ENCODE data around the gene AMELY. TPM values are rescaled to one million over a fixed set of nuclear protein-coding genes. Genes with fewer than 3 reads are reported as not detected.
"Not testable (repeated sequence)": the region's sequence is repeated elsewhere in the genome, so short reads cannot be mapped to it uniquely, and the experiment has no call there.

Gene AMELY
- total and polyA plus RNA-seq, 10 of the 15 experiments (the other 5 are each of a cell fraction or from before 2014, with no cell fraction given) = not detected

- DNase-seq (ENCODE audit: low read depth, low spot score) = no peak
- Histone ChIP-seq H3K4me2 (ENCODE audit: control insufficient read depth, insufficient read depth) (no peak overlapping the region), H3K4me3 (no peak overlapping the region), H3K9ac (ENCODE audit: control insufficient read depth, insufficient read depth, low read length) (no peak overlapping the region), H3K9me3 (replicated peaks; ENCODE audit: control insufficient read depth, insufficient read depth, low read length) (no peaks in the 10 kb centered on the region), H3K36me3 (ENCODE audit: control insufficient read depth in 2 of 2, insufficient read depth in 2 of 2, low read length in 1 of 2) (no peaks in the 10 kb centered on the region), H4K20me1 (ENCODE audit: control insufficient read depth, insufficient read depth) (no peaks in the 10 kb centered on the region), H3K4me1 (ENCODE audit: control insufficient read depth, insufficient read depth, low read length) (no peaks in the 10 kb centered on the region), H3K27me3 (replicated peaks in 1 of 2; ENCODE audit: control insufficient read depth in 2 of 2, insufficient read depth in 2 of 2, low read length in 1 of 2) (no peaks in the 10 kb centered on the region), H3K27ac (ENCODE audit: control insufficient read depth, insufficient read depth) (no peak overlapping the region), H3K79me2 (ENCODE audit: control insufficient read depth, insufficient read depth, low read length) (no peaks in the 10 kb centered on the region), H2AFZ (ENCODE audit: control insufficient read depth, low read depth, low read length) (no peak overlapping the region)
- ChIA-PET RAD21 (ENCODE audit: unreplicated experiment) (no interaction called here), CTCF (no interaction called here), SMC1A (ENCODE audit: uncharacterized antibody, unreplicated experiment) (no interaction called here), POLR2A (no interaction called here)
- intact Hi-C loops (cut with micrococcal nuclease; ENCODE audit: unreplicated experiment) (no loop called here), in situ Hi-C loops (cut with MboI) (no loop called here)
- TF ChIP-seq POLR2AphosphoS5 (IDR thresholded peaks at IDR 0.05; ENCODE audit: low read length) (no peak), CHD4 (IDR thresholded peaks at IDR 0.05) (no peak), IRF3 (IDR thresholded peaks at IDR 0.05) (no peak), ATF7 (IDR thresholded peaks at IDR 0.05; ENCODE audit: low read depth) (no peak)
- WGBS (ENCODE audit: insufficient coverage, insufficient replicate concordance, low lambda C conversion rate, missing lambda C conversion rate) = no CpG with 5 or more reads among the region's 1 CpG
- FAIRE-seq = no peak
- BruUV-seq (replicated peaks) = no TSS peak
- ATAC-seq = no peak
Observed at GRCh38 chrY:6907591-6907990, 4.0 kb downstream of the AMELY start.

- in situ Hi-C loops (cut with MboI); SMC1A ChIA-PET (ENCODE audit: uncharacterized antibody, unreplicated experiment); H3K27ac ChIP-seq (ENCODE audit: control insufficient read depth, insufficient read depth); FAIRE-seq; H3K9ac ChIP-seq (ENCODE audit: control insufficient read depth, insufficient read depth, low read length); H3K9me3 ChIP-seq (replicated peaks; ENCODE audit: control insufficient read depth, insufficient read depth, low read length); H3K4me1 ChIP-seq (ENCODE audit: control insufficient read depth, insufficient read depth, low read length); CTCF ChIA-PET; RAD21 ChIA-PET (ENCODE audit: unreplicated experiment); BruUV-seq (replicated peaks); POLR2A ChIA-PET; H3K4me3 ChIP-seq; H3K27me3 ChIP-seq (replicated peaks in 1 of 2; ENCODE audit: control insufficient read depth in 2 of 2, insufficient read depth in 2 of 2, low read length in 1 of 2); H2AFZ ChIP-seq (ENCODE audit: control insufficient read depth, low read depth, low read length); H3K4me2 ChIP-seq (ENCODE audit: control insufficient read depth, insufficient read depth); H3K36me3 ChIP-seq (ENCODE audit: control insufficient read depth in 2 of 2, insufficient read depth in 2 of 2, low read length in 1 of 2); DNase-seq (ENCODE audit: low read depth, low spot score); ATAC-seq; intact Hi-C loops (cut with micrococcal nuclease; ENCODE audit: unreplicated experiment); H4K20me1 ChIP-seq (ENCODE audit: control insufficient read depth, insufficient read depth); H3K79me2 ChIP-seq (ENCODE audit: control insufficient read depth, insufficient read depth, low read length): not testable (repeated sequence)
Observed at GRCh38 chrY:6902116-6902515, 9.4 kb downstream of the AMELY start.
